Spleen (tissue), 7 donors: ENCODE results near the gene GRIK4.

Source experiments
- POLR2AphosphoS5 ChIP-seq, 3 donors: sonication (generic); formaldehyde crosslinking; IDR thresholded peaks; one replicate each; pipeline ENCODE4 v1.5.1; 2017; ENCODE audit warnings: antibody characterized with exemption in 3 of 3
- TF ChIP-seq, protein P1 (sequence below), 11 experiments: fragments of 200-600 bp in 7 of 11; fragments of 450-650 bp in 4 of 11; sonication (generic) in 4 of 11; IDR thresholded peaks in 8 of 11; conservative IDR thresholded peaks in 3 of 11; 1 replicate in 7 of 11; 2 replicates in 4 of 11; pipeline versions ENCODE4 v1.4.0 to v1.8.0; 2016 to 2021; ENCODE audit warnings: antibody characterized with exemption in 11 of 11, inconsistent platforms in 4 of 11, mild to moderate bottlenecking in 1 of 11
- donor health status: DM: no; HTN: no; CAD: no; lungs with moderate emphysema.
- donor health status: DM: no; HTN: no; CAD: no.
- donor health status: DM: no; HTN: no; CAD: no.

DNA sequence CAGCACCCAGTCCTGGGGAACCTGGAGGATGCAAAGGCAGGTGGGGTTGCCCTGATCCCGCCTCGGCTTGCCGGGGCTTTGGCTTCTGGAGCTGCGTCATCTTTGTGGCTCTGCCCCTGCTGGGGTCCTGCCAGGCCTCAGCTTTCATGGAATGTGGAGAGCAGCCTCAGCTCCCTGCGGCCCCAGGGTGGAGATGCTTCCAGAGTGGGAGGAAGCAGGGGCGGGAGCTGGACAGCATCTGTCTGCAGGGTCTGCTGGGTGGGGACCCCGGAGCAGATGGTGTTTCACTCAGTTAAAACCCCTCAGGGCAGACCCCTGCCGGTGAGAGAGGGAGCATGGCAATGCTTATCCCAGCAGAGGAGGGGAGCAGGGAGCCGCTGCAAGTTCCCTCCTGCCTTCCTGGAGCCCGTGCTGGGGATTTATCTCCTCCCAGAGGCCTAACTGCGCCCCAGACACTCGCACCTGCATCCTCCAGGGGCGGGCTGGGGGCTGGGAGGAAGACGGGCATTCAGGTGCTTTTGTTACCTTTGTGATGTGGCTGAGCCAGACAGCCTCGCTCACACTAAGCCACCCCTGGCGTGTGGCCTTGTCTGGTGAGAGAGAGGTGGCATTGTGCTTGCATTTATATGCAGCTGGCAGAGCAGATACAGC lies 15.7 kb downstream of the GRIK4 start:
- TF ChIP-seq, protein P1, sequence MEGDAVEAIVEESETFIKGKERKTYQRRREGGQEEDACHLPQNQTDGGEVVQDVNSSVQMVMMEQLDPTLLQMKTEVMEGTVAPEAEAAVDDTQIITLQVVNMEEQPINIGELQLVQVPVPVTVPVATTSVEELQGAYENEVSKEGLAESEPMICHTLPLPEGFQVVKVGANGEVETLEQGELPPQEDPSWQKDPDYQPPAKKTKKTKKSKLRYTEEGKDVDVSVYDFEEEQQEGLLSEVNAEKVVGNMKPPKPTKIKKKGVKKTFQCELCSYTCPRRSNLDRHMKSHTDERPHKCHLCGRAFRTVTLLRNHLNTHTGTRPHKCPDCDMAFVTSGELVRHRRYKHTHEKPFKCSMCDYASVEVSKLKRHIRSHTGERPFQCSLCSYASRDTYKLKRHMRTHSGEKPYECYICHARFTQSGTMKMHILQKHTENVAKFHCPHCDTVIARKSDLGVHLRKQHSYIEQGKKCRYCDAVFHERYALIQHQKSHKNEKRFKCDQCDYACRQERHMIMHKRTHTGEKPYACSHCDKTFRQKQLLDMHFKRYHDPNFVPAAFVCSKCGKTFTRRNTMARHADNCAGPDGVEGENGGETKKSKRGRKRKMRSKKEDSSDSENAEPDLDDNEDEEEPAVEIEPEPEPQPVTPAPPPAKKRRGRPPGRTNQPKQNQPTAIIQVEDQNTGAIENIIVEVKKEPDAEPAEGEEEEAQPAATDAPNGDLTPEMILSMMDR (IDR thresholded peaks at IDR 0.05 in 8 of 11, conservative IDR thresholded peaks at IDR 0.05 in 3 of 11), result no peak
- no peak for TF ChIP-seq POLR2AphosphoS5 (IDR thresholded peaks at IDR 0.05)
